HL-60 (cell line): ENCODE results near the gene A3GALT2.

Source experiments
- DNase-seq, 2 experiments: peaks; one replicate each; pipeline ENCODE4 v3.0.0-alpha.2; 2010 to 2020; ENCODE audit warnings: low read depth in 1 of 2, low spot score in 1 of 2
- H3K27ac ChIP-seq: fragments of 250-450 bp; sonication (Bioruptor Pico); replicated peaks from 2 replicates; pipeline ENCODE4 v1.5.1; 2020; ENCODE audit warnings: mild to moderate bottlenecking, moderate library complexity
- H3K27me3 ChIP-seq: fragments of 250-450 bp; sonication (Bioruptor Pico); 2 replicates; pipeline ENCODE4 v1.5.1; 2021; ENCODE audit warnings: mild to moderate bottlenecking, moderate library complexity; ENCODE audit not compliant: insufficient read depth, poor library complexity, severe bottlenecking
- H3K4me3 ChIP-seq: replicated peaks from 2 replicates; pipeline ENCODE4 v1.5.1; 2011; ENCODE audit warnings: mild to moderate bottlenecking, control low read depth, low read length; ENCODE audit not compliant: insufficient read depth
- GABPA ChIP-seq: IDR thresholded peaks from 2 replicates; pipeline ENCODE4 v1.6.1; 2012; ENCODE audit warnings: low read depth
- POLR2AphosphoS5 ChIP-seq: IDR thresholded peaks from 2 replicates; pipeline ENCODE4 v1.6.1; 2012; ENCODE audit warnings: low read depth
- REST ChIP-seq: IDR thresholded peaks from 2 replicates; pipeline ENCODE4 v1.6.1; 2012; ENCODE audit warnings: low read depth; ENCODE audit not compliant: insufficient replicate concordance
- SPI1 ChIP-seq: IDR thresholded peaks from 2 replicates; pipeline ENCODE4 v1.6.1; 2012; ENCODE audit warnings: low read depth, mild to moderate bottlenecking, borderline replicate concordance
- TF ChIP-seq, protein P1 (sequence below): IDR thresholded peaks from one replicate; pipeline ENCODE4 v1.5.1; 2011; ENCODE audit warnings: low read length, control low read depth, inconsistent platforms; ENCODE audit not compliant: insufficient read depth

Gene A3GALT2

GRCh38 chr1:33306653-33307493 lies 14.0 kb downstream of the A3GALT2 start:
- Histone ChIP-seq H3K4me3 (no peak overlapping the region), H3K27me3 (peaks cover 2% of the 10 kb centered on the region), H3K27ac (no peak overlapping the region)
- no peak for DNase-seq
- no peak for TF ChIP-seq REST
- TF ChIP-seq SPI1: no peak
- TF ChIP-seq, protein P1, sequence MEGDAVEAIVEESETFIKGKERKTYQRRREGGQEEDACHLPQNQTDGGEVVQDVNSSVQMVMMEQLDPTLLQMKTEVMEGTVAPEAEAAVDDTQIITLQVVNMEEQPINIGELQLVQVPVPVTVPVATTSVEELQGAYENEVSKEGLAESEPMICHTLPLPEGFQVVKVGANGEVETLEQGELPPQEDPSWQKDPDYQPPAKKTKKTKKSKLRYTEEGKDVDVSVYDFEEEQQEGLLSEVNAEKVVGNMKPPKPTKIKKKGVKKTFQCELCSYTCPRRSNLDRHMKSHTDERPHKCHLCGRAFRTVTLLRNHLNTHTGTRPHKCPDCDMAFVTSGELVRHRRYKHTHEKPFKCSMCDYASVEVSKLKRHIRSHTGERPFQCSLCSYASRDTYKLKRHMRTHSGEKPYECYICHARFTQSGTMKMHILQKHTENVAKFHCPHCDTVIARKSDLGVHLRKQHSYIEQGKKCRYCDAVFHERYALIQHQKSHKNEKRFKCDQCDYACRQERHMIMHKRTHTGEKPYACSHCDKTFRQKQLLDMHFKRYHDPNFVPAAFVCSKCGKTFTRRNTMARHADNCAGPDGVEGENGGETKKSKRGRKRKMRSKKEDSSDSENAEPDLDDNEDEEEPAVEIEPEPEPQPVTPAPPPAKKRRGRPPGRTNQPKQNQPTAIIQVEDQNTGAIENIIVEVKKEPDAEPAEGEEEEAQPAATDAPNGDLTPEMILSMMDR: no peak

DNA sequence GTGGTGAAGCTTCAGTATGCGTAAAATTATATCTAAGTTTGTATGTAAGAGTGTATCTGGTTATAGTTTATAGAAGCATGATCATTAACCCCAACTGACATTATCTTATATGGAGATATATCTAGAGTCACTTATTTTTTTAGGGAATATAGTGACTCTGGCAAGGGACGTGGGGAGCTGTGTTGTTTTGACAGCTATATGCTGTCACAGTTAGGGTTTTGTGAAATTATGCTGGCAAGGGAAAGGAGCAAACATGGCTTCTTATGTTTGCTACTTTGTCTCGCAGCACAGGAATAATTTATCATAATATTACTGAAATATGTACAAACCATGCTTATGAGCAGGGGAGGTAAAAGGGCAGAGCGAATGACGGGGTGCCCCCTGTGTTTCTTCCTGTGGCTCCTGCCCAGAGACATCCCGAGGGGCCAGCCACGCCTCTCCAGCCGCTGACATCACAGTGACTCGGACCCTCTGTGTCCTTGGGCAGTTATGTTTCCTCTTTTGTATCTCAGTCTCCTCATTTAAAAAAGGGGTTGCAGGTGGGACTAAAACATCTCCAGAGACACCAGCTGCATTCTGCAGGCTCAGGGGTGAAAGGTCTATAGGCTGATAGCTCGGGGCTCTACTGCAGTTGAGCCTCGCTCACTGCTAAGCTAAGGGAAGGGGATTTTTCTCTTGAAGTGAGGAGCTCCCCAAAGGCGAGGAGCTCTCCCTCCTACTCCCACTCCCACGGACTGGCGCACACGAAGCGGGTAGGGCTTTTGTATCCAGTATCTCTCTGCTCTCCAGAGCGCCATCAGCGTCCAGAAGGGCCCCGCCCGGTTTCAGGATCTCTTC lies 14.9 kb downstream of the A3GALT2 start:
- H3K4me3 ChIP-seq: no peak overlapping the region
- DNase-seq: no peak
- peaks cover 2% of the 10 kb centered on the region for H3K27me3 ChIP-seq
- TF ChIP-seq POLR2AphosphoS5: no peak
- no peak for TF ChIP-seq REST
- TF ChIP-seq GABPA: no peak
- no peak for TF ChIP-seq SPI1
- TF ChIP-seq, protein P1: no peak
- no peak overlapping the region for H3K27ac ChIP-seq

GRCh38 chr1:33305016-33305415 lies 15.9 kb downstream of the A3GALT2 start:
- Histone ChIP-seq H3K27ac (no peak overlapping the region), H3K27me3 (peaks cover 2% of the 10 kb centered on the region), H3K4me3 (no peak overlapping the region)
- TF ChIP-seq POLR2AphosphoS5 (no peak), SPI1 (no peak), GABPA (no peak), REST (no peak)
- TF ChIP-seq, protein P1: no peak
- DNase-seq: no peak
